Left lung (tissue), 10 donors: Measurements from ENCODE around the gene MLLT3. TPM values are rescaled to one million over a fixed set of nuclear protein-coding genes. Genes with fewer than 3 reads are reported as not detected.

Experiments
- ATAC-seq: fragments of 200-7000 bp; cut with Tn5 transposase; one replicate; pipeline ENCODE4 v1.9.1; 2020; ENCODE audit warnings: moderate library complexity
- DNase-seq, 4 donors: peaks; one replicate each; pipeline ENCODE4 v3.0.0-alpha.2; 2013 to 2020
- H3K27ac ChIP-seq, 2 donors: fragments of 200-600 bp; sonication (generic) in 1 of 2; one replicate each; pipeline versions ENCODE4 v1.5.0 to v1.8.0; 2020 to 2021
- H3K27me3 ChIP-seq, 2 donors: fragments of 200-600 bp; sonication (generic) in 1 of 2; one replicate each; pipeline versions ENCODE4 v1.5.0 to v1.8.0; 2020 to 2021
- H3K36me3 ChIP-seq, 2 donors: fragments of 200-600 bp; sonication (generic) in 1 of 2; one replicate each; pipeline versions ENCODE4 v1.5.0 to v1.8.0; 2020 to 2021
- H3K4me1 ChIP-seq, 2 donors: fragments of 200-600 bp; one replicate each; pipeline ENCODE4 v1.8.0; 2021
- H3K4me3 ChIP-seq, 2 donors: fragments of 200-600 bp; sonication (generic) in 1 of 2; one replicate each; pipeline versions ENCODE4 v1.5.0 to v1.8.0; 2020 to 2021; ENCODE audit warnings: mild to moderate bottlenecking in 1 of 2
- H3K9me3 ChIP-seq, 2 donors: fragments of 200-600 bp; sonication (generic) in 1 of 2; one replicate each; pipeline versions ENCODE4 v1.5.0 to v1.8.0; 2020 to 2021
- CTCF ChIP-seq, 2 donors: fragments of 200-600 bp; sonication (generic) in 1 of 2; IDR thresholded peaks; one replicate each; pipeline versions ENCODE4 v1.5.0 to v1.8.0; 2021; ENCODE audit warnings: antibody characterized with exemption in 2 of 2
- intact Hi-C, 2 donors: fragments of 100-400 bp; cut with DNase I; formaldehyde crosslinking; loops; one replicate each; pipeline versions ENCODE4 v1.11.2 to v1.14.2; 2022
- polyA plus RNA-seq, 6 donors: library from polyadenylated mRNA; unstranded; fragments of 120-200 nt; gene quantifications; one replicate each; pipeline ENCODE4 v1.2.1, GENCODE V29; 2013; ENCODE audit not compliant: insufficient read length in 6 of 6
- total RNA-seq, 2 donors: library from RNA; stranded (reverse); fragmentation: NEBNext Ultra II Directional; extraction: Animal tissue kit (Norgen Biotek cat#: 25700); gene quantifications; one replicate each; pipeline ENCODE4 v1.2.1, GENCODE V29; 2021
- donor health status: DM: no; HTN: yes; CAD: no.
- donor health status: DM: no; HTN: no; CAD: no.

Gene MLLT3
- total and polyA plus RNA-seq, 8 donors: 17.0 to 38.2 (median 32.5) TPM

- H3K9me3 ChIP-seq: peaks cover 0 to 19% of the 10 kb centered on the region in 2 donors
Observed at GRCh38 chr9:20538092-20538491, 84.2 kb downstream of the MLLT3 start.

GRCh38 chr9:20537294-20537693, 85.0 kb downstream of the MLLT3 start:
- Histone ChIP-seq H3K4me3 (no peak overlapping the region), H3K36me3 (no peaks in the 10 kb centered on the region), H3K4me1 (no peaks in the 10 kb centered on the region), H3K27me3 (no peaks in the 10 kb centered on the region), H3K27ac (no peak overlapping the region), H3K9me3 (peaks cover 0 to 19% of the 10 kb centered on the region in 2 donors)
- DNase-seq (no peak), ATAC-seq (no peak)
- TF ChIP-seq CTCF (IDR thresholded peaks at IDR 0.05): no peak
- intact Hi-C loops: no loop called here

More at GRCh38 chr9:20538092-20538491, 84.2 kb downstream of the MLLT3 start:
- TF ChIP-seq CTCF (IDR thresholded peaks at IDR 0.05): no peak
- Histone ChIP-seq H3K4me3 (no peak overlapping the region), H3K27me3 (no peaks in the 10 kb centered on the region), H3K36me3 (no peaks in the 10 kb centered on the region), H3K4me1 (no peaks in the 10 kb centered on the region), H3K27ac (no peak overlapping the region)
- no peak for ATAC-seq
- intact Hi-C loops: no loop called here
- no peak for DNase-seq

GRCh38 chr9:20532584-20532983, 89.7 kb downstream of the MLLT3 start:
- ATAC-seq (no peak), DNase-seq (no peak)
- H3K9me3 ChIP-seq: no peaks in the 10 kb centered on the region
- H3K27me3 ChIP-seq: no peaks in the 10 kb centered on the region
- TF ChIP-seq CTCF (IDR thresholded peaks at IDR 0.05): no peak
- no peak overlapping the region for H3K27ac ChIP-seq
- H3K4me1 ChIP-seq: no peaks in the 10 kb centered on the region
- no peaks in the 10 kb centered on the region for H3K36me3 ChIP-seq
- intact Hi-C loops: no loop called here
- no peak overlapping the region for H3K4me3 ChIP-seq

- no peak overlapping the region for H3K27ac ChIP-seq
Observed at GRCh38 chr9:20529837-20530236, 92.5 kb downstream of the MLLT3 start.

GRCh38 chr9:20528253-20528652, 94.0 kb downstream of the MLLT3 start:
- TF ChIP-seq CTCF (IDR thresholded peaks at IDR 0.05): no peak
- Histone ChIP-seq H3K9me3 (no peaks in the 10 kb centered on the region), H3K4me3 (no peak overlapping the region), H3K27ac (no peak overlapping the region), H3K4me1 (no peaks in the 10 kb centered on the region), H3K36me3 (no peaks in the 10 kb centered on the region), H3K27me3 (no peaks in the 10 kb centered on the region)
- intact Hi-C loops: no loop called here
- ATAC-seq (no peak), DNase-seq (no peak)

More at GRCh38 chr9:20529837-20530236, 92.5 kb downstream of the MLLT3 start:
- Histone ChIP-seq H3K4me3 (no peak overlapping the region), H3K9me3 (no peaks in the 10 kb centered on the region), H3K36me3 (no peaks in the 10 kb centered on the region), H3K27me3 (no peaks in the 10 kb centered on the region), H3K4me1 (no peaks in the 10 kb centered on the region)
- no peak for DNase-seq
- intact Hi-C loops: no loop called here
- ATAC-seq: no peak
- no peak for TF ChIP-seq CTCF (IDR thresholded peaks at IDR 0.05)
